ENCODE measurements around the gene ZNF438. TPM values are rescaled to one million over a fixed set of nuclear protein-coding genes. Genes with fewer than 3 reads are reported as not detected.

ZNF438 gene
- polyA plus RNA-seq, 3 donors, result 5.4 to 11.1 (median 9.3) TPM

DNA sequence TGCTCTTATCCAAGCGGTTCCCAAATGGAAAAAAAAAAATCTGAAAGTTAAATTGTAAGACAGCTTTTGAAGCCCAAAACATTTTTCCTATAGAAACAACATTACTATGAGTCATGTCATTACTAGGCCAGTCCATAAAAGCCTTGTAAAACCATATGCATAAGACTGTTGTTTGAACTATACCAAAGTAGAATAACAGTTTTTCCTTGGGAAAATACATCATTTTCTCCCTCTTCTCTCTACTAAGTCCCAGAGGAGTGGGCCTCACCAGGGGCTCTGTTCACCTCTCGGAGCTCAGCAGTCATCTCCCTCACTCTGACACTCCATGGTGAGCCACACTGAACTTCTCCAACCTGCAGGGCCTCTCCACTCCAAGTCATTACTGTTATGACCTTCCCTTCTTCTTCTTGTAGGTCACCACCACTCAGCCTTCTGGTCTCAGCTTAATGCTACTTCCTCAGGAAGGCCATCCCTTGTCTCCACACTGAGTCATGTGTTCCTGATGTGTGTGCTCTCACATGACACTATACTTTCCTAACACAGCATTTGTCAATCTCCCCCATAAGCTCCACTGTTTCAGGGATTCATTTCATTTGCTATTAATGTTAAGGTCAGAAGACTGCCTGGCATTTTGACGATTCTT lies 32.5 kb downstream of the ZNF438 start:
- Histone ChIP-seq H3K4me2 (replicated peaks; ENCODE audit: extremely low read depth, low read length, poor library complexity, severe bottlenecking) (peak overlapping the region; percentile 69), H3K27me3 (ENCODE audit: control insufficient read depth in 2 of 2, insufficient read depth in 2 of 2, low read length in 2 of 2) (no peaks in the 10 kb centered on the region), H3K79me2 (ENCODE audit: insufficient read depth, low read length) (peaks cover 80% of the 10 kb centered on the region), H3K36me3 (replicated peaks in 1 of 2; ENCODE audit: control insufficient read depth in 1 of 2, insufficient read depth in 2 of 2, low read length in 2 of 2) (peaks cover 0 to under 1% of the 10 kb centered on the region in 2 donors), H4K20me1 (ENCODE audit: insufficient read depth, low read length) (no peaks in the 10 kb centered on the region), H3K4me3 (replicated peaks in 1 of 3; ENCODE audit: low read depth in 2 of 3, low read length in 3 of 3) (peak overlapping the region; percentile 37 to 74 (median 72)), H3K27ac (ENCODE audit: low read depth in 1 of 2, low read length in 2 of 2) (peak overlapping the region; percentile 94 to 98), H2AFZ (ENCODE audit: insufficient read depth, low read depth, low read length, poor library complexity, severe bottlenecking) (no peak overlapping the region), H3K4me1 (ENCODE audit: control insufficient read depth in 1 of 2, insufficient read depth in 2 of 2, low read length in 2 of 2) (peaks cover 65 to 96% of the 10 kb centered on the region in 2 donors), H3K9me3 (replicated peaks in 1 of 2; ENCODE audit: control insufficient read depth in 1 of 2, insufficient read depth in 1 of 2, low read length in 2 of 2) (peaks cover 0 to 7% of the 10 kb centered on the region in 2 donors), H3K9ac (ENCODE audit: insufficient read depth, low read length, poor library complexity, severe bottlenecking) (peak overlapping the region; percentile 62)
- H3K4me3 Mint-ChIP-seq, result peak overlapping the region; percentile 86 to 96
- DNase-seq, result peak; percentile 94 to 99 (median 98)
- intact Hi-C loops (cut with micrococcal nuclease), result loop anchor here (1.0 to 5.0 kb wide), 2 partner anchors 33 to 34 kb away; partner anchors contain the start of gene ZNF438 (in 1 of the 2)
- WGBS (ENCODE audit: insufficient coverage), result 11% methylated on average over 1 of the region's 3 CpGs
- peaks cover 89% of the 10 kb centered on the region for H3K4me1 Mint-ChIP-seq
- H3K36me3 Mint-ChIP-seq, result peaks cover 12 to 15% of the 10 kb centered on the region in 2 donors
- peaks cover 7 to 16% (median 12%) of the 10 kb centered on the region in 7 donors for H3K9me3 Mint-ChIP-seq
- H3K27me3 Mint-ChIP-seq (ENCODE audit: low read depth in 3 of 3), result no peaks in the 10 kb centered on the region
- H3K27ac Mint-ChIP-seq, result peak overlapping the region; percentile 98 to 100 (median 99)
- TF ChIP-seq, protein P1, sequence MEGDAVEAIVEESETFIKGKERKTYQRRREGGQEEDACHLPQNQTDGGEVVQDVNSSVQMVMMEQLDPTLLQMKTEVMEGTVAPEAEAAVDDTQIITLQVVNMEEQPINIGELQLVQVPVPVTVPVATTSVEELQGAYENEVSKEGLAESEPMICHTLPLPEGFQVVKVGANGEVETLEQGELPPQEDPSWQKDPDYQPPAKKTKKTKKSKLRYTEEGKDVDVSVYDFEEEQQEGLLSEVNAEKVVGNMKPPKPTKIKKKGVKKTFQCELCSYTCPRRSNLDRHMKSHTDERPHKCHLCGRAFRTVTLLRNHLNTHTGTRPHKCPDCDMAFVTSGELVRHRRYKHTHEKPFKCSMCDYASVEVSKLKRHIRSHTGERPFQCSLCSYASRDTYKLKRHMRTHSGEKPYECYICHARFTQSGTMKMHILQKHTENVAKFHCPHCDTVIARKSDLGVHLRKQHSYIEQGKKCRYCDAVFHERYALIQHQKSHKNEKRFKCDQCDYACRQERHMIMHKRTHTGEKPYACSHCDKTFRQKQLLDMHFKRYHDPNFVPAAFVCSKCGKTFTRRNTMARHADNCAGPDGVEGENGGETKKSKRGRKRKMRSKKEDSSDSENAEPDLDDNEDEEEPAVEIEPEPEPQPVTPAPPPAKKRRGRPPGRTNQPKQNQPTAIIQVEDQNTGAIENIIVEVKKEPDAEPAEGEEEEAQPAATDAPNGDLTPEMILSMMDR (IDR thresholded peaks at IDR 0.05), result no peak

DNA sequence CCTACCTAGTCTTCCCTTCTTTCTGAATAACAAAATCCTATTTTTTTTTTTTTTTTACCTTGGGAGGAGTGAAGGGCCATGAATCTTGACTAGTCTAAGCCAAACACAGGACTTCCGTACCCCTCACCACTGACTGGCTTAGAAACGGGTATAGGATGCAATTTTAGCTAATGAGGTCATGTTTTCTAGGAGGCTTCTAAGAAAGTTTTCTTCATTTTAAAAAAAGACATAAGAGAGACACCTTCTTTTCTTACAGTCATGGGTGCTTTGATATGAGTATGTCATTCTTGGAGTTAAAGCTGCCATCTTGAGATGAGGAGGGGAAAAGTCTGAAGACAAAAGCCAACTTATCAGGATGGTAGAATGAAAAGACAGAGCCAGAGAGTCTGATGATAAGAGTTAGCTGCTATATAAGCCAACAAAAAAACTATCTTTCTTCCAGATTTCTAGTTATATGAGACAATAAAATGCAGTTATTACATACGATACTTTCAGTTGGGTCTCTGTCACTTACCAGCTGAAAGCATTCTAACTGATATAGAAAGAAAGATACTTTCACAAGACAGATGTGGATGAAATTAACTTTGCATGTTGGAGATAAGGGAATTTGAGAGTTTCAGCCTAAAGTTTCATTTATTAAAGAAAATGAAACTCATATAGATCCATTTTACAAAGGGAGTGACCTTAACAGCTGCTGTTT lies 34.0 kb downstream of the ZNF438 start:
- Mint-ChIP-seq H3K27me3 (ENCODE audit: low read depth in 3 of 3) (no peaks in the 10 kb centered on the region), H3K4me1 (peaks cover 85% of the 10 kb centered on the region), H3K36me3 (peaks cover 22 to 29% of the 10 kb centered on the region in 2 donors), H3K27ac (peak overlapping the region; percentile 90 to 100 (median 99)), H3K4me3 (peak overlapping the region; percentile 84 to 86), H3K9me3 (peaks cover 7 to 17% (median 17%) of the 10 kb centered on the region in 7 donors)
- H2AFZ ChIP-seq (ENCODE audit: insufficient read depth, low read depth, low read length, poor library complexity, severe bottlenecking), result peak overlapping the region; percentile 22
- no CpG with 5 or more reads among the region's 3 CpGs for WGBS (ENCODE audit: insufficient coverage)
- H3K9me3 ChIP-seq (replicated peaks in 1 of 2; ENCODE audit: control insufficient read depth in 1 of 2, insufficient read depth in 1 of 2, low read length in 2 of 2), result peaks cover 0 to 10% of the 10 kb centered on the region in 2 donors
- peak overlapping the region; percentile 24 for H3K9ac ChIP-seq (ENCODE audit: insufficient read depth, low read length, poor library complexity, severe bottlenecking)
- peaks cover 80% of the 10 kb centered on the region for H3K79me2 ChIP-seq (ENCODE audit: insufficient read depth, low read length)
- peak overlapping the region; percentile 72 for H3K4me2 ChIP-seq (replicated peaks; ENCODE audit: extremely low read depth, low read length, poor library complexity, severe bottlenecking)
- H4K20me1 ChIP-seq (ENCODE audit: insufficient read depth, low read length), result no peaks in the 10 kb centered on the region
- TF ChIP-seq, protein P1 (IDR thresholded peaks at IDR 0.05), result no peak
- peaks cover 2 to 9% of the 10 kb centered on the region in 2 donors for H3K36me3 ChIP-seq (replicated peaks in 1 of 2; ENCODE audit: control insufficient read depth in 1 of 2, insufficient read depth in 2 of 2, low read length in 2 of 2)
- H3K4me3 ChIP-seq (replicated peaks in 1 of 3; ENCODE audit: low read depth in 2 of 3, low read length in 3 of 3), result peak overlapping the region; percentile 27 to 60 (median 32)
- H3K27ac ChIP-seq (ENCODE audit: low read depth in 1 of 2, low read length in 2 of 2), result peak overlapping the region; percentile 79 to 85
- no peak for DNase-seq
- no peaks in the 10 kb centered on the region for H3K27me3 ChIP-seq (ENCODE audit: control insufficient read depth in 2 of 2, insufficient read depth in 2 of 2, low read length in 2 of 2)
- peaks cover 72 to 96% of the 10 kb centered on the region in 2 donors for H3K4me1 ChIP-seq (ENCODE audit: control insufficient read depth in 1 of 2, insufficient read depth in 2 of 2, low read length in 2 of 2)
- intact Hi-C loops (cut with micrococcal nuclease), result loop anchor here in 1 of 2 donors (5.0 kb wide), 1 partner anchor 35 kb away; the partner anchor contains the start of gene ZNF438
